HEK293 (cell line): ENCODE data around the gene SRL.

Source experiments
- CTCF ChIP-seq: fragments of 450-650 bp; formaldehyde crosslinking; IDR thresholded peaks from 2 replicates; pipeline ENCODE4 v1.5.1; 2016; ENCODE audit warnings: missing biosample characterization, missing genetic modification characterization
- HOXA7 ChIP-seq: sonication (generic); formaldehyde crosslinking; IDR thresholded peaks from 2 replicates; pipeline ENCODE4 v1.8.1; 2022; ENCODE audit warnings: missing genetic modification reagents, borderline replicate concordance
- INSM2 ChIP-seq: fragments of 450-650 bp; formaldehyde crosslinking; IDR thresholded peaks from 2 replicates; pipeline ENCODE4 v1.5.1; 2016; ENCODE audit warnings: missing biosample characterization, missing genetic modification characterization
- KLF8 ChIP-seq: fragments of 450-650 bp; formaldehyde crosslinking; IDR thresholded peaks from 2 replicates; pipeline ENCODE4 v1.5.1; 2016; ENCODE audit warnings: missing biosample characterization, missing genetic modification characterization
- KLF9 ChIP-seq: fragments of 450-650 bp; formaldehyde crosslinking; IDR thresholded peaks from 2 replicates; pipeline ENCODE4 v1.5.1; 2016; ENCODE audit warnings: missing biosample characterization, missing genetic modification characterization, low read depth
- MEIS1 ChIP-seq: sonication (generic); formaldehyde crosslinking; IDR thresholded peaks from 2 replicates; pipeline ENCODE4 v1.8.1; 2022; ENCODE audit warnings: missing genetic modification reagents, mild to moderate bottlenecking, borderline replicate concordance
- MZF1 ChIP-seq: fragments of 450-650 bp; formaldehyde crosslinking; IDR thresholded peaks from 2 replicates; pipeline ENCODE4 v1.5.1; 2017; ENCODE audit warnings: missing biosample characterization, missing genetic modification characterization, borderline replicate concordance
- PRDM4 ChIP-seq: fragments of 450-650 bp; formaldehyde crosslinking; IDR thresholded peaks from 2 replicates; pipeline ENCODE4 v1.5.1; 2017; ENCODE audit warnings: missing biosample characterization, missing genetic modification characterization
- REPIN1 ChIP-seq: fragments of 450-650 bp; formaldehyde crosslinking; IDR thresholded peaks from 2 replicates; pipeline ENCODE4 v1.5.1; 2017; ENCODE audit warnings: missing biosample characterization, missing genetic modification characterization, low read depth
- SETDB1 ChIP-seq: IDR thresholded peaks from one replicate; pipeline ENCODE4 v1.6.1; 2017; ENCODE audit warnings: mild to moderate bottlenecking, low read length, moderate library complexity, mixed read lengths; ENCODE audit not compliant: insufficient read length
- SP2 ChIP-seq: fragments of 450-650 bp; formaldehyde crosslinking; IDR thresholded peaks from 2 replicates; pipeline ENCODE4 v1.5.1; 2016; ENCODE audit warnings: missing biosample characterization, missing genetic modification characterization
- TRIM28 ChIP-seq: IDR thresholded peaks from 2 replicates; pipeline ENCODE4 v1.6.1; 2011; ENCODE audit warnings: low read length, control low read depth, borderline replicate concordance
- ZBTB17 ChIP-seq: fragments of 450-650 bp; formaldehyde crosslinking; IDR thresholded peaks from 2 replicates; pipeline ENCODE4 v1.5.1; 2016; ENCODE audit warnings: missing biosample characterization, missing genetic modification characterization
- ZBTB20 ChIP-seq: fragments of 450-650 bp; formaldehyde crosslinking; IDR thresholded peaks from 2 replicates; pipeline ENCODE4 v1.5.1; 2016; ENCODE audit warnings: missing biosample characterization, missing genetic modification characterization
- ZBTB48 ChIP-seq: fragments of 450-650 bp; formaldehyde crosslinking; IDR thresholded peaks from 2 replicates; pipeline ENCODE4 v1.5.1; 2016; ENCODE audit warnings: missing biosample characterization, missing genetic modification characterization
- ZBTB6 ChIP-seq: fragments of 450-650 bp; formaldehyde crosslinking; IDR thresholded peaks from 2 replicates; pipeline ENCODE4 v1.5.1; 2017; ENCODE audit warnings: missing biosample characterization, missing genetic modification characterization
- ZFP69B ChIP-seq: fragments of 450-650 bp; formaldehyde crosslinking; IDR thresholded peaks from 2 replicates; pipeline ENCODE4 v1.5.1; 2016; ENCODE audit warnings: missing biosample characterization, missing genetic modification characterization
- ZIC2 ChIP-seq: fragments of 450-650 bp; formaldehyde crosslinking; IDR thresholded peaks from 2 replicates; pipeline ENCODE4 v1.5.1; 2016; ENCODE audit warnings: missing biosample characterization, missing genetic modification characterization
- ZNF121 ChIP-seq: fragments of 450-650 bp; formaldehyde crosslinking; IDR thresholded peaks from 2 replicates; pipeline ENCODE4 v1.5.1; 2016; ENCODE audit warnings: missing biosample characterization, missing genetic modification characterization
- ZNF311 ChIP-seq: fragments of 450-650 bp; formaldehyde crosslinking; IDR thresholded peaks from 2 replicates; pipeline ENCODE4 v1.5.1; 2017; ENCODE audit warnings: missing biosample characterization, missing genetic modification characterization, borderline replicate concordance
- ZNF362 ChIP-seq: fragments of 450-650 bp; formaldehyde crosslinking; IDR thresholded peaks from 2 replicates; pipeline ENCODE4 v1.5.1; 2016; ENCODE audit warnings: missing biosample characterization, missing genetic modification characterization
- ZNF366 ChIP-seq: fragments of 450-650 bp; formaldehyde crosslinking; conservative IDR thresholded peaks from 2 replicates; pipeline ENCODE4 v1.5.1; 2016; ENCODE audit warnings: missing biosample characterization, missing genetic modification characterization
- ZNF488 ChIP-seq: fragments of 450-650 bp; formaldehyde crosslinking; IDR thresholded peaks from 2 replicates; pipeline ENCODE4 v1.5.1; 2016; ENCODE audit warnings: missing biosample characterization, missing genetic modification characterization
- ZNF544 ChIP-seq: fragments of 450-650 bp; formaldehyde crosslinking; IDR thresholded peaks from 2 replicates; pipeline ENCODE4 v1.5.0; 2017; ENCODE audit warnings: missing biosample characterization, missing genetic modification characterization
- ZNF600 ChIP-seq: fragments of 450-650 bp; formaldehyde crosslinking; IDR thresholded peaks from 2 replicates; pipeline ENCODE4 v1.5.1; 2016; ENCODE audit warnings: missing biosample characterization, missing genetic modification characterization
- ZNF701 ChIP-seq: fragments of 450-650 bp; formaldehyde crosslinking; IDR thresholded peaks from 2 replicates; pipeline ENCODE4 v1.5.1; 2016; ENCODE audit warnings: missing biosample characterization, missing genetic modification characterization
- ZNF76 ChIP-seq: fragments of 450-650 bp; formaldehyde crosslinking; IDR thresholded peaks from 2 replicates; pipeline ENCODE4; 2016; ENCODE audit warnings: low read depth, missing biosample characterization, missing genetic modification characterization, borderline replicate concordance
- ZNF830 ChIP-seq: fragments of 450-650 bp; IDR thresholded peaks from 2 replicates; pipeline ENCODE4 v1.5.0; 2018; ENCODE audit warnings: missing biosample characterization, missing genetic modification characterization, low read depth, mild to moderate bottlenecking, moderate library complexity
- ZSCAN23 ChIP-seq: fragments of 450-650 bp; formaldehyde crosslinking; IDR thresholded peaks from 2 replicates; pipeline ENCODE4 v1.5.1; 2016; ENCODE audit warnings: missing biosample characterization, missing genetic modification characterization
- ZXDB ChIP-seq: fragments of 450-650 bp; formaldehyde crosslinking; IDR thresholded peaks from 2 replicates; pipeline ENCODE4 v1.5.1; 2016; ENCODE audit warnings: missing biosample characterization, missing genetic modification characterization

SRL gene

GRCh38 chr16:4253394-4254150 lies 11.7 kb upstream of the SRL start (continued):
- TF ChIP-seq PRDM4 (tag by site-specific recombination): no peak
- TF ChIP-seq ZNF366 (tag by site-specific recombination): 0 out of 2 replicates have a peak, but pooled peaks have one; percentile 17
- no peak for TF ChIP-seq ZNF701 (tag by site-specific recombination)
- peak; percentile 78 for TF ChIP-seq ZBTB17 (tag by site-specific recombination)
- TF ChIP-seq ZNF362 (tag by site-specific recombination): 0 out of 2 replicates have a peak, but pooled peaks have one; percentile 34
- TF ChIP-seq KLF8: peak; percentile 89
- no peak for TF ChIP-seq ZNF311 (tag by site-specific recombination)
- peak; percentile 96 for TF ChIP-seq SP2
- TF ChIP-seq ZNF488 (tag by site-specific recombination): no peak
- no peak for TF ChIP-seq HOXA7 (CRISPR knock-in tag)
- peak; percentile 99 for TF ChIP-seq ZXDB (tag by site-specific recombination)
- peak; percentile 91 for TF ChIP-seq ZNF600 (tag by site-specific recombination)
- TF ChIP-seq ZSCAN23: no peak
- peak; percentile 91 for TF ChIP-seq ZBTB48 (tag by site-specific recombination)
- peak; percentile 12; the same call in 1 of the 2 replicates for TF ChIP-seq ZNF76 (tag by site-specific recombination)
- peak; percentile 51; the same call in 1 of the 2 replicates for TF ChIP-seq ZFP69B (tag by site-specific recombination)
- TF ChIP-seq ZBTB6 (tag by site-specific recombination): peak; percentile 76
- TF ChIP-seq INSM2 (tag by site-specific recombination): no peak
- no peak for TF ChIP-seq SETDB1
- no peak for TF ChIP-seq MEIS1 (CRISPR knock-in tag)
- TF ChIP-seq CTCF: peak; percentile 45; the same call in 1 of the 2 replicates
- TF ChIP-seq ZNF830: no peak
- TF ChIP-seq ZNF121: peak; percentile 98
- TF ChIP-seq ZIC2 (tag by site-specific recombination): peak; percentile 62; the same call in 1 of the 2 replicates
- TF ChIP-seq MZF1: peak; percentile 52; the same call in 1 of the 2 replicates
- peak; percentile 77 for TF ChIP-seq ZBTB20 (tag by site-specific recombination)
- peak; percentile 98 for TF ChIP-seq KLF9
- TF ChIP-seq REPIN1 (tag by site-specific recombination): no peak
- TF ChIP-seq ZNF544: no peak
- peak; percentile 77; the same call in 1 of the 2 replicates for TF ChIP-seq TRIM28
